Hindlimb muscle (tissue), 1 donor: ENCODE data around the gene SPRING1. TPM values are rescaled to one million over a fixed set of nuclear protein-coding genes. Genes with fewer than 3 reads are reported as not detected.

Source experiments
- DNase-seq: peaks from one replicate; pipeline ENCODE4 v3.0.0-alpha.2; 2013
- polyA plus RNA-seq: library from polyadenylated mRNA; unstranded; fragments of 120-200 nt; gene quantifications from one replicate; pipeline ENCODE4 v1.2.1, GENCODE V29; 2013; ENCODE audit not compliant: insufficient read length

The SPRING1 gene
- polyA plus RNA-seq, 1 donor = 14.3 TPM

DNA sequence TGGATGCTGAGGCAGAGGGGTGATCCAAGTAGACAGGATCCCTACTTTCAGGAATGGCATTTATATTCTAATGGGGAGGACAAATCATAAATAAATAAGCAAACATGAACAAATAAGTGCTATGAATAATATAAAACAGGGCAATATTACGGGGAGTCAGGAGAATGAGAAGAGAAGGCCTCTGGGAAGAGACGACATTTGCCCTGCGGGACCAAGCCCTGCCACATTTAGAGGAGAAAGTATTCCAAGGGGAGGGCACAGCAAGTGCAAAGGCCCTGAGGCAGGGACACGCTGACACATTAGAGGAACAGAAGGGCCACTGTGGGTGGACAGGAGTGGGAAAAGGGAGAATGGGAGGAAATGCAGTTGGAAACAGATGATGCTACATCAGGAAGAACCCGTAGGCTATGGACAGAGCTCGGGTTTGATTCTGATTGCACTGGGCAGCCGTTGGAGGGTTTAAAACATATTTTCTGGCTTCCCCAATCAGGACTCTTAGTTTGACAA lies 1.6 kb upstream of the SPRING1 start:
- no peak for DNase-seq

GRCh38 chr12:116736962-116737773 lies 701 bp downstream of the SPRING1 start:
- DNase-seq = no peak

GRCh38 chr12:116735951-116736599 lies 1.8 kb downstream of the SPRING1 start:
- DNase-seq = no peak

- no peak for DNase-seq
These were observed 2.8 kb downstream of the SPRING1 start for GRCh38 chr12:116735084-116735483.

- no peak for DNase-seq
These were observed 3.6 kb downstream of the SPRING1 start for GRCh38 chr12:116734156-116734768.

DNA sequence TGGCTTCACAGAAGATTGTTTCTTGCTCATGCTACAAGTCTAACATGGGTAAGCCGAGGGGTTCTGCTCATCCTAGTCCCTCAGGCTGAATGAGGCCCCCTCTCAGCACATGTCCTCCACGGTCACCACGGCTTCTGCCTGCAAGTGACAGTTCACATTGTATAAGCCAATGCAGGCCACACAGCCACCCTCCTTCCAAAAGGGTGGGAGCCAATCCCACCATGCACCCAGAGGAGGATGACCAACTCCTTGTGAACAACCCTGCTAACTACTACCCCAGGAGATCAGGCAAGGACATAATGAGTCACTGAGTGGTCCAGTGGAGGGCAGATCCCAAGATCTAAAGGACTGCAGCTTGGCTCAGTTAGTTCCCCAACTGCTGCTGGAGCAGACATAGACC lies 6.1 kb downstream of the SPRING1 start:
- no peak for DNase-seq

DNA sequence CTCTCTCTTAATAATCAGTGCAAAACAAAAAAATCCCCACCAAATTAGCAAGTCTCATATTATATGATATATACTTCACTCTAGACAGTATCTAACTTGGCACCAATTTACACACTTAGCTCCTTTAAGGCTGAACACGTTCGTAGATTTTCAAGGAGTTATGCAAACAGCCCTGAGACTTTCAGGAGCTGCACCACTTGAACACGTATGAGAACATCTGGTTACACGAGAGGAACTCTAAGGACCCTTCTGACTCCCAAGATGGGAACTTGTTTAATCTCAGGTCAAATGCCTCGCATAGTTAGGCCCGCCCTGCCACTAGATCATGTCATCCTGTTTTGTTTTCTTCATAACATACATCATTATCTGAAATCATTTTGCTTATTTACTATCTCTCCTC lies 10.0 kb downstream of the SPRING1 start:
- DNase-seq = no peak

- no peak for DNase-seq
These were observed 10.6 kb downstream of the SPRING1 start for GRCh38 chr12:116727261-116727660.

DNA sequence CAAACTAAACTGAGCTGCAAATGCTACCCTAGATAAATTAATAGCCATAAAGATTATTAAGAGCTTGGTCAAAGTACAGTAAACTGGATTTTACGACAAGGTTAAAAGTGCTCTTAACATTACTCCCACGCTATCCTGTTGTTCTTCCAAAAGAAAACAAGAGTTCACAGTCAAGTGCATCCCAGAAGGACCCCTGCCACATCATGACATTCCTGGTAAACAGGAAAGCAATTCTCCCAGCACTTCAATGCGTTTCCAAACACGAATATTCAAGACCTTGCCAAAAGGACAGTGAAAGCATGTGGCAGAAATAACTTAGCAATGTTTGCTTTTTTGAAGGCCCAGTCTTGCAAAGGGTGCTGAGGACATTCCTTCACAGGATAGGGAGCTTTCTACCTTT lies 11.2 kb downstream of the SPRING1 start:
- no peak for DNase-seq

- no peak for DNase-seq
These were observed 15.6 kb downstream of the SPRING1 start for GRCh38 chr12:116722245-116722644.

- DNase-seq = no peak
These were observed 17.9 kb downstream of the SPRING1 start for GRCh38 chr12:116719731-116720528.

DNA sequence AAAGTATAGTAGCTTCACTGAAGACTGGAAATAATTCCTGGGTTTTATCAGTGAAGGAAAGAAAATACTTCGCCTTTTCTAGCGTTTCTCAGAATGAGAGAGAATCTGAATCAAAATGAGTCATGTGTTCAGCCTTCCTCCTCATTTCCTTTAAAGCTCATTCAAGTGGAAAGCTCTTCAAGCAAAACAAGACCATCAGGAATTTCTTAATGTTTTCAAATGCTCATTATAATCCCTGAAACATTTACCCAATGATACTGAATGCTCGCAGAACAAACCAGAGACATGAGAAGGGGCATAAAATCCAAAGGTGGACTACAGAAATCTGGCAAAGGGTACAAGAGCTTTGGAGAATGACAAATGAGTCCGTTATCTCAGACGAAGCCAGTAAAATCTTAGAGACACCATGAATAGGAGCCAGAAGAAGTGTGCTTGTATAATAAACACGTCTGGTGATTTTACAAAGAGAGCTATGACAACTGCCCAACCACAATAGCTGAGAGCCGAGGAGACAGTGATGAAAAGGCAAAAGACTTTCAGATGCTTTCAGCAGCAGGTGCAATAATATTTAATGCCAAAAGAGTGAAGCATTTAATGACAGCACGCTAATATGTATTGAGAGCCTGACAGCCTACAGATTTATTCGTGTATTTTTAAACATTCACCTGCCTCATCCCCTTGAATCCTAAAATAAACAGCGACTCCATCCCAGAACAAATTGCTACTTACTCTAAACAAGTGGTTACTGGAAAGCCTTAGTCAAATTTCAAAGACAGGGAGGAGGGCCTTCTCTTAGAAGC lies 19.0 kb downstream of the SPRING1 start:
- no peak for DNase-seq

DNA sequence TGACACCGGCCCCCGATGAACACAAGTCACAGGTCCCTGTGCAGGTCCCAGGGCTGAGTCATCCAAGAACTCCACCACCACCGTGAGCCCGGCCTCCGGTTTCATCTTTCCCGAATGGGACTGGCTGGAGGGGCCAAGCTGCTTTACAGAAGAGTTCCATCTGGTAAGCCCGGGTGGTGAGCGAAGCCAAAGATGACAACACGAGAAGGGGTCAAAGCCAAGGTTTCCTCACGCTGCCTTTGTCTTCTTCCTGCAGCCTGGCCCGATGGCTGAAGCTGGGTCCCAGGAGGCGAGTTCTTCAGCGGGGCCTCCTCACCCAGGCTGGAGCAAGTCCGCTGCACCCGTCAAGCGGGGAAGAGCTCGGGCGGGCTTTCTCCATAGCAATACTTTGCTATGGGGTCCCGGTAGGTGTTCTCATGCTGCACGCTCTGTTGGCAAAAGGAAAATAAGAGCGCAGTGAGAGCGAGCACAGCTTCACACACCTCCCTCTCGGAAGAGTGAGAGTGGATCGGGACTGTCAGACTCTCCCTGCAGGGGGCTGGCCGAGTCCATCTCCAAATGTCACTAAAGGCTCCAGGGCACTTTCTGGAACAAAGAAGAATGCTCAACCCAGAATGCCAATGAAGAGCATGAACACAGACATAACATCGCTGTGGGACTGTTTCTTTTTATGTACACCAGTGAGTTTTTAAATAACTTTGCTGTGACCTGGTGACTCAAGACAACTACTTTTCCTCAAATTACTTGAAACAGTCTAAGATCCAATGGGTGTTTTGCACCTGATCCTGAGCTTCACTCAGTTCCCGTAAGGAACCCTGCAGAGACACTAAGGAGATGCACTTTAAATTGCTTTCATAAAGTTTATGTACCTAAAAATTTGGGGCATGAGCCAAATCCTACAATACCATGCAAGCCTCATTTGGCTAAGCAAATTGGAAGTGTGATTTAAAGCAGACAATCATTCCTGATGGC lies 20.1 kb downstream of the SPRING1 start:
- peak; percentile 82 for DNase-seq

GRCh38 chr12:116714175-116714574 lies 23.7 kb downstream of the SPRING1 start:
- no peak for DNase-seq

- DNase-seq = no peak
These were observed 24.3 kb downstream of the SPRING1 start for GRCh38 chr12:116713527-116713926.

DNA sequence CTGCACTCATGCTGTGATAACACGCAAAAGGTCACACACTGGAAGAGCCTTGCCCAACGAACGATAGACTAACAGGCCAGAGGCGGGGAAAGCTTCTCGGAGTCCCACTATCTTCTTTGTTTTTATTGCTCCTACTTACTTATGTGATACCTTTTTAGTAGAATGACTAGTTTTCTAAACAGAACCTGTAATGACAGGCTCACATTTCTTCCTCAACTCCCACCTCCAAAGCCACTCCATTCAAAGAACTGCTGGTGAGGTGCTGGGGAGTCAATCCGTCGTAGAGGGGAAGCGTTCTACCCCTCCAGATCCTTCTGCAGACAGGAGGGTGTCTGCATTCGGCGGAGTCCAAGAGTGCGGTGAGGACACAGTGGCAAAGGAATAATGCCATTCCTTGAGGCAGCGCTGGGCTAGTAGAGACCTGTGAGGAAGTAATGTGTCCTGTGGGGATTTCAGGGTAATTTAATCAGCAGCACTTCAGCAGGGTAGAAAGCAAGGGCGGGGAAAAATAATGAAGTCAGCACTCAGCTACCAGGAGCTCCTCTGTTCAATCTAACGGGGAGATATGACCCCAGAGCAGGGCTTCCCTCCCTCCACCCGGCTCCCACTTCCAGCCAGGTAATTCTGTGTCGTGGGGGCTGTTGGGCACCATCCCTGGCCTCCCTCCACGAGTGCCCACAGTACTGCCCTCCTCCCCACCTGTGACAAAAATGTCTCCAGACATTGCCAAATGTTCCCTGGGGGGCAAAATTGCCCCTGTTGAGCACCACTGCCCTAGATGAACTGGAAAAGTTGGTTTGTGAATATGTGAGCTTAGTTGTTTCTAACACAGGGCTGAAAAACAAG lies 25.2 kb downstream of the SPRING1 start:
- no peak for DNase-seq

DNA sequence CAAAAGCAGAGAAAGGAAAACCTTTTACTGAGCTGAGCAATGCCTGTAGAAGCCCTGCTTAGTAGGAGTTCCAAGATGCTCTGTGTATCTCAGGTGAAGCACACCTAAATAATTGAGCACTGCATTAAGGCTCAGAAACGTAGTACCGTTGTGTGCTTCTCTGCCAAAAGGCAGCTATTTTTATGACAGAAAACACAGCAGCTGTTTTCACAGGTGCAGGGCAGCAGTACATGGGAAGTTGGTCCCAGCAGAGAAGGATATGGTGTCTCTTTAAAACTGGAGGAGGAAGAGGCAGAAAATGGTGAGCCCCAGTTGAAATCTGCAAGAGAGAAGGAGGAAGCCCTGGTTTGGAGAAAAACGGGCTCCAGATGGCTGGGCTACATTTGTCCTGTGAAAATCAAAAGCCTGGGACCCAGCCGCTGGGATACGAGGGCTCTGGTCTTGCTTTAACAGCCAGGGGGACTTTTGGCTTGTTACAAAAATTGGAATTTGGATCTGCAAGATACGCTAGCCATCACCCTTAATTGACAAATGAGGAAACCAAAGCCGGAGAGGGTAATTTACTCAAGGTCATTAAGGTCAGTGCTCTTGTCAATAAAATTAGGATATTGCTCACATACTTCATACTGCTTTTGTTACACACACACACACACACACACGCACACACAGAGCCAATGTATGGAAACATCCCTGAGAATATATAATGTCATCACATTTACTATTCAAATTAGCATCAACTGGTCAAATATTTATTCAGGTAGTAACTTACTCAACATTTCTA lies 27.3 kb downstream of the SPRING1 start:
- DNase-seq = no peak

DNA sequence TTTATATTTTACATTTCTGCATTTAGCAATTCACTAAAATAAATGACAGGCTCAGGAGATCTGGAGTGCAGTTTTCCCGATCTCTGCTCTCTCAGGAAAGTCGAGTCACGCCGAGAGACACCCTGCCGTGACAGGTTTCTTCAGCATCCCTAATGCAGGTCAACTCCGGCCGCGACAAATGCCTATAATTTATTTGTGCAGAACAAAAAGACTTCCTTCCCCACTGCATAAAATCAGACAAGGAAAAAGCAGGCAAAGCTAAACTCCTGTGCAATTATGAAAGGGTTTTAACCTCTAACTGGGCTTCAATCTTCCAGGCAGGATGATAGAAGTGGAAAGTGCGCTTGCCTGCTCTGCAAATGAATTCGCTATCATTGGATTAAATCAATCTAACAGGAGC lies 28.1 kb downstream of the SPRING1 start:
- DNase-seq = no peak
